ENCODE measurements around the gene SLC6A4. TPM values are rescaled to one million over a fixed set of nuclear protein-coding genes. Genes with fewer than 3 reads are reported as not detected.
"Not testable (repeated sequence)": the region's sequence is repeated elsewhere in the genome, so short reads cannot be mapped to it uniquely, and the experiment has no call there.

The SLC6A4 gene
- total RNA-seq, 1 donor from 2014 or later, result not detected

DNA sequence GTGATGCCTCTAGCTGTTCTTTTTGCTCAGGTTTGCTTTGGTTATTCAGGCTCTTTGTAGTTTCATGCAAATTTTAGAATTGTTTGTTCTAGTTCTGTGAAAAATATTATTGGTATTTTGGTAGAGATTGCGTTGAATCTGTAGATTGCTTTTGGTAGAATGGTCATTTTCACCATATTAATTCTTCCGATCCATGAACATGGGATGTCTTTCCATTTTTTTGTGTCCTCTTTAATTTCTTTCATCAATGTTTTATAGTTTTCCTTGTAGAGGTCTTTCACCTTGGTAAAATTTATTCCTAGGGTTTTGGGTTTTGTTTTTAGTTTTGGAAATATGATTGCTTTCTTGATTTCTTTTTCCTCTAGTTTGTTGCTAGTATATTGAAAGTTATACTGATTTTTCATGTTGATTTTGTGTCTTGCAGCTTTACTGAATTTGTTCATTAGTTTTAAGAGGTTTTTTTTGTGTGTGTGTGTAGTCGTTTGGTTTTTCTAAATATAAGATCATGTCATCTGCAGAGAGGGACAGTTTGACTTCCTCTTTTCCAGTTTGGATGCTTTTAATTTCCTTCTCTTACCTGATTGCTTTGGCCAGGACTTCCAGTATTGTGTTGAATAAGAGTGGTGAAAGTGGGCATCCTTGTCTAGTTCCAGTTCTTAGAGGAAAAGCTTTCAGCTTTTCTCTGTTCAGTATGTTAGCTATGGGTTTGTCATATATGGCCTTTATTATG, 76.4 kb downstream of the SLC6A4 start:
- DNase-seq (ENCODE audit: low read depth), result no peak
- H3K4me3 ChIP-seq (ENCODE audit: low read depth, low read length), result no peak overlapping the region
- TF ChIP-seq, protein P1, sequence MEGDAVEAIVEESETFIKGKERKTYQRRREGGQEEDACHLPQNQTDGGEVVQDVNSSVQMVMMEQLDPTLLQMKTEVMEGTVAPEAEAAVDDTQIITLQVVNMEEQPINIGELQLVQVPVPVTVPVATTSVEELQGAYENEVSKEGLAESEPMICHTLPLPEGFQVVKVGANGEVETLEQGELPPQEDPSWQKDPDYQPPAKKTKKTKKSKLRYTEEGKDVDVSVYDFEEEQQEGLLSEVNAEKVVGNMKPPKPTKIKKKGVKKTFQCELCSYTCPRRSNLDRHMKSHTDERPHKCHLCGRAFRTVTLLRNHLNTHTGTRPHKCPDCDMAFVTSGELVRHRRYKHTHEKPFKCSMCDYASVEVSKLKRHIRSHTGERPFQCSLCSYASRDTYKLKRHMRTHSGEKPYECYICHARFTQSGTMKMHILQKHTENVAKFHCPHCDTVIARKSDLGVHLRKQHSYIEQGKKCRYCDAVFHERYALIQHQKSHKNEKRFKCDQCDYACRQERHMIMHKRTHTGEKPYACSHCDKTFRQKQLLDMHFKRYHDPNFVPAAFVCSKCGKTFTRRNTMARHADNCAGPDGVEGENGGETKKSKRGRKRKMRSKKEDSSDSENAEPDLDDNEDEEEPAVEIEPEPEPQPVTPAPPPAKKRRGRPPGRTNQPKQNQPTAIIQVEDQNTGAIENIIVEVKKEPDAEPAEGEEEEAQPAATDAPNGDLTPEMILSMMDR (conservative IDR thresholded peaks at IDR 0.05; ENCODE audit: low read depth, low read length), result no peak

DNA sequence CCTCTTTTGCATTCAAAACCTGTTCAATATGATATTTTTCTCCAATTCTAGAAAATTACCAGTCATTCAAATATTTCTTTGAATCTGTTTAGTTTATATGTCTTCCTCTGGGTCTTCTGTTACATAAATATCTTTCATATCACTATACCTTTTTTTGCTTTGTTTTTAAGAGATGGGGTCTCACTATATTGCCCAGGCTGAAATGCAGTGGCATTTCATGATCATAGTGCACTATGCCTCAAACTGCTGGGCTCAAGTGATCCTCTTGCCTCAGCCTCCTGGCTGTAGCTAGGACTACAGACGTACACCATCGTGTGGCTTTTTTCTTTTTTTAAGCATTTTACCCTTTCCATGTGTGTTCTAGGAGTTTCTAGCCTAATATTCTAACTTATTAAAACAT, 80.1 kb downstream of the SLC6A4 start:
- no peak for DNase-seq (ENCODE audit: low read depth)
- H3K4me3 ChIP-seq (ENCODE audit: low read depth, low read length), result no peak overlapping the region
- TF ChIP-seq, protein P1 (conservative IDR thresholded peaks at IDR 0.05; ENCODE audit: low read depth, low read length), result no peak

DNA sequence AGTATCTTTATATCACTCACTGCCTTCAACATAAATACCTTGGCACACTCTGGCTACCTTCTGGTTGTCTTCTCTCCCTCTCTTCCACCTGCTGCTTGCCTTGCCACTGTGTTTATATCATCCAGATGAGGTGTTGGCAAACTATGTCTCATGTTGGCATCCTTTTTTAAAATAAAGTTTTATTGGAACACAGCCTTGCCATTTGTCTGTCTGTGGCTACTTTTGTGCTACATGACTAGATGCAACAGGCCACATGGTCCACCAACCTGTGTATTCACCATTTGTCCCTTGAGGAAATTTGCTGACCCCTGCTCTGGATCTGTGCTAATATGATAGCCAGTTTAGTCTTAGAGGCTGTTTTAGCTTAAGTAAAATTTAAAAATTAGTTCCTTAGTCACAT, 82.0 kb downstream of the SLC6A4 start:
- TF ChIP-seq, protein P1 (conservative IDR thresholded peaks at IDR 0.05; ENCODE audit: low read depth, low read length), result no peak
- H3K4me3 ChIP-seq (ENCODE audit: low read depth, low read length), result no peak overlapping the region
- no peak for DNase-seq (ENCODE audit: low read depth)

DNA sequence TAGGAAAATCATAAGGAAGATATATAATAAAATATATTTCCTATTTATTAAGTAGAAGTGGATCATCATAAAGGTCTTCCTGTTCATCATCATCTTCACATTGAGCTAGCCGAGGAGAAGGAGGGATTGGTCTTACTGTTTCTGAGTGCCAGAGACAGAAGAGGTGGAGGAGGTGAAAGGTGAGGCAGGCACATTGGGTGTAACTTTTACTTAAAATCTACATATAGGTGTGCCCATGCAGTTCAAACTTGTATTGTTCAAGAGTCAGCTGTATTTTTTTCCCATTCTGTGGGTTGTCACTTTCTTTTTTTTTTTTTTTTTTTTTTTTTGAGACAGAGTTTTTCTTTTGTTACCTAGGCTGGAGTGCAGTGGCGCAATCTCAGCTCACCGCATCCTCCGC, 84.0 kb downstream of the SLC6A4 start:
- no peak overlapping the region for H3K4me3 ChIP-seq (ENCODE audit: low read depth, low read length)
- DNase-seq (ENCODE audit: low read depth), result no peak
- TF ChIP-seq, protein P1 (conservative IDR thresholded peaks at IDR 0.05; ENCODE audit: low read depth, low read length), result no peak

DNA sequence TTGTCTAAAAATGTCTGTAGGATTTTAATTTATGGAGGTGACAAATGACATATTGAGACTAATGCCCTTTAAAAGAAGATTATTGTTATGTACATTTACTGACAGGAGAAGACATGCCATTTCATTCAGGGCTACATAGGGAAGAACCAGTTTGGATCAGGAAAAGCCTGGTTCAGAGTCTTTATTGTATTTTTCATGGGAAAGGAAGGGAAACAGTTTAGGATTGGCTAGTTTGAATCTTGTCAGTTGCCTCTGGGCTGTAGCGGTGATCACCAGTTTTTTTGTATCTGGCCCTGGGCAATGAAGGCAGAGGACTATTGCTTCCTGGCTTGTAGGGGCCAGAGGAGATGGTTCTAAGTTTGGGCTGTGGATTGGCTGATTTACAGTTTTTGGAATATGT, 87.1 kb downstream of the SLC6A4 start:
- no peak for DNase-seq (ENCODE audit: low read depth)
- TF ChIP-seq, protein P1 (conservative IDR thresholded peaks at IDR 0.05; ENCODE audit: low read depth, low read length), result no peak
- no peak overlapping the region for H3K4me3 ChIP-seq (ENCODE audit: low read depth, low read length)

DNA sequence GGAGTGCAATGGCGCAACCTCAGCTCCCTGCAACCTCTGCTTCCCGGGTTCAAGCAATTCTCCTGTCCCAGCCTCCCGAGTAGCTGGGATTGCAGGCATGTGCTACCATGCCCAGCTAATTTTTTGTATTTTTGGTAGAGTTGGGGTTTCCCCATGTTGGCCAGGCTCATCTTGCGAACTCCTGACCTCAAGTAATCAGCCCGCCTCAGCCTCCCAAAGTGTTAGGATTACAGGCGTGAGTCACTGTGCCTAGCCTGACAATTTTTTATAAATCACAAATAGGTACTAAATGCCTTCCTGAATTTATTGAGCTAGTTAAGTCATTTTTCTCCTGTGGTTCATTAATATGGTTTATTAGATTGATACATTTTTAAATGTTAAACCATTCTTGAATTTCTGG, 87.6 kb downstream of the SLC6A4 start:
- DNase-seq (ENCODE audit: low read depth); H3K4me3 ChIP-seq (ENCODE audit: low read depth, low read length): not testable (repeated sequence)

Other genes starting within 250 kb of the SLC6A4 start
- 6.9 and 7.0 TPM in 2 replicates for gene NSRP1, start 118.9 kb downstream of the SLC6A4 start, total RNA-seq
- gene BLMH, start 56.2 kb upstream of the SLC6A4 start, total RNA-seq, result 16.8 and 24.7 TPM in 2 replicates
- not detected in 2 replicates for gene TMIGD1, start 98.4 kb upstream of the SLC6A4 start, total RNA-seq
- gene CPD, start 143.2 kb upstream of the SLC6A4 start, total RNA-seq, result 49.7 and 124 TPM in 2 replicates
- 23.9 and 26.1 TPM in 2 replicates for gene GOSR1, start 241.7 kb upstream of the SLC6A4 start, total RNA-seq